ENCODE measurements around the gene HMGN2.
A peak's percentile ranks its signal among the peaks of the same experiment; 100 is the strongest.
"Not testable (repeated sequence)": the region's sequence is repeated elsewhere in the genome, so short reads cannot be mapped to it uniquely, and the experiment has no call there.

The HMGN2 gene

DNA sequence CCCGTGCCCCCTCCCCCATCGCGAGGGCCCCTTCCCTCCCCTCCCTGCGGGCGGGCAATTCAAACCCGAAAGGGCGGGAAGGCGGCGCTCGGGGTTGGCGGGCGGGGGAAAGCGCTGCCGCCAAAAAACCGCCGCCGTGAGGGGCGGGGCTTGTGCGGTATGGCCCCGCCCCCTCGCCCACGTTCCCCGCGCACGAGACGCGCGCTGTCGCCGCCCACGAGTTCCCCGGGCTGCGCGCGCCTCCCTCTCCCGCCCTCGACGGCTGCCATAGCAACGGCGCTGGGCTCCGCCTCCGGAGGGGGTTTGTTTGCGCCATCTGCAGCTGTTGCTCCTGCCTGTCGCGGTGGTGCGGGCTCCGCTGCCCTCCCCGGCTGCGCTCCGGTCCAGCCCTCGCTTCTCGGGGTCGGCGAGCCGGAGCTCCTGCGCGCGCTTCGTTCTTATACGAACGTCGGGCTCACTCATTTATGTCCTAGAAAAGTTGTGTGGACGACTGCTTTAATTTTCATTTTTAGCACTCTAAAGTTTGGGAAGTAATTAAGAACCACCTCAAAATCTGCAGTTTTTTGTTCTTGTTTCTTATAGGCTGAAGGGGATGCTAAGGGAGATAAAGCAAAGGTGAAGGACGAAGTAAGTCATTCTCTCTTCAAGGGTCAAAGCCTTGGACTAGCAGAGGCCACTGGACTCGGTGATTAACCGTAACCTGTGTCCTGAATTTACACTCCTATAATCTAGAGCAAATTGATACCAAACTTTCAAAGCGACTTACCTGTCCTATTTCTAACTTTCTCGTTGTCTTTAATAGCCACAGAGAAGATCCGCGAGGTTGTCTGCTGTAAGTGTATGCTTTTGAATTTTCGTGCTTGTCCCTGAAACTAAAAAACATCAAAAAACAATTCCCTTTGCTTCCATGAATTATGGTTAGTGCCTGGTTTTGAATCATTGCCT, 933 bp downstream of the HMGN2 start:
- intact Hi-C loops (cut with DNase I), result loop anchor here (5.0 kb wide), 1 partner anchor 41 kb away; the partner anchor contains the start of gene DHDDS
- DNase-seq, result peak; percentile 93 to 99 (median 98)

DNA sequence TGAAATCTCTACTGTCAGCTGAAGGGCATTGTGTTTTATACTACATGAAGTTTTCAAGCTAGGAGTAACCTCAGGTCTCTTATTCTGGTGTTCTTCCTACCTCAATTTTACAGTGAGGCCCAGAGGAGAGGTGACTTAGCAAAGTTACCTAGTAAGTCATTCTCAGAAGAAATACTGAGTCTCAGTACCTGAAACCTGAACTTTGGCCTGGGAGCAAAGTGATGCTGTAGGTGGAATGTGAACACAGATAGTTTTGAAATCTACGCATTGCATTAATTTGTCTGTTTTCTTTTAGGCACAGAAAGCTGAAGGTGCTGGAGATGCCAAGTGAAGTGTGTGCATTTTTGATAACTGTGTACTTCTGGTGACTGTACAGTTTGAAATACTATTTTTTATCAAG, 2.6 kb downstream of the HMGN2 start:
- intact Hi-C loops (cut with DNase I), result loop anchor here (5.0 kb wide), 1 partner anchor 43 kb away; the partner anchor contains the start of gene DHDDS
- no peak for DNase-seq

DNA sequence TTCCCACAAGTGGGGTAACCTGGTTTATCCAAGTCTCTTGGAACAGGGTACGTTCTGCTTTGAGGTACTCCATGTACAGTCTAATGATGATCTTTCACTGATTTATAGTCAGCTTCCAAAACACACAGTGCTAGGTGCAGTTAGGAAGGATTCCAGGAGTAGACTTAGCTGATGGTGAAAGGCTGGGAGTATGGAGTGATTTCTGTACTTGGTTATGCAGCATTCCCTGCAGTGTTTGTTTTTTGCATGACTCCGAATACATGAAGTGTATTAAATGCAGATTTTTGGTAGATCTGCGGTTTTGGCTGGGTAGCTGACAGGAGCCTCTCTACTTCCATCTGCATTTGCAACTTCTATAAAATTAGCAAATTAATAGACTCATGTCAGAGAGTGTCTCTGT, 3.7 kb downstream of the HMGN2 start:
- DNase-seq, result no peak
- intact Hi-C loops (cut with DNase I), result no loop called here

DNA sequence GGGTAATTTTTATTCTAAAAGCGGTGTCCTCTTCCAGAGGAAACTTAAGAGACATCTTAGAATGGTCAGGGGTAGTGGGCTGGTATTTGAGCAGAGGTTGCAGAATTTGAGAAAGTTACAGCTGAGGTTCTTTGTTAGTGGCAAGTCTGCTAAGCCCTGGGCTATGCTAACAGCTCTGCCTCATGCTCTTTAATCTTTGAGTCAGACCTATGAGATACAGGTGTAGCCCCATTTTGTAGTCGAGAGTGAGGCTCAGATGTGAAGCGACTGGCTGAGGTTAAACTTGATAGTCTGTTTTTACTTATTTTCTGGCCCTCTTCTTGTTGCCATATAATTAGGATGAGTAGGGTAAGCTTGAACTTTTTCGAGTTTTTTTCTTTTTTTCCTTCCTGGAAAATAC, 4.7 kb downstream of the HMGN2 start:
- intact Hi-C loops (cut with DNase I), result no loop called here
- DNase-seq, result no peak

DNA sequence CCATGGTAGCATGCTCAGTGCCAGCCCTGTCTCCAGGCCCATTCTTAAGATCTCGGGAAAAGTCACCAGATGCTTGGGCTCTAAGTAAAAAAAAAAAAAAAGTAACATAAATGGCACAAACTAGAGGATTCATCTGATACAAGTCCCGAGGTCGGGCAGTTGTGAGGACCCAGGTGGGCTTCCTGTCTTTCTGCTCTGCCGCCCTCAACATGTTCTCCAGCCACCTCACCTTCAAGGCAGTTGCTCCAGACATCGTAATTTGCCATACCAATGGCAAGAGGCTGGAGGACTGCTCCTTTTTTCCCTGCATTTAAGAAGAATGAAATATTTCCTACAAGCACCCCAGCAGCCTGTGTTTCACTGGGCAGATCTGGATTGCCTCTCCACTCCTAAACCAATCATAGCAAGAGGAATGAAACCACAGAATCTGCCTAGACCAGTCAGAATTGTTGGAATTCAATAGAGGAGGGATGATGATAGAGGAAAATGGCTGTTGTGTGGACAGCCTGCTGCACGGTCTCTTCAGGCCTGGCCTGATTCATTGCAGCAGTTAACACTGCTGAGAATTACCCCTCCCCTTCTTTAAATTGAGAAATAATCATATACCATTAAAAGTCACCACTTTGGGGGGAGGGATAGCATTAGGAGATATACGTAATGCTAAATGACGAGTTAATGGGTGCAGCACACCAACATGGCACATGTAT, 5.4 kb downstream of the HMGN2 start:
- DNase-seq, result no peak
- intact Hi-C loops (cut with DNase I), result no loop called here

DNA sequence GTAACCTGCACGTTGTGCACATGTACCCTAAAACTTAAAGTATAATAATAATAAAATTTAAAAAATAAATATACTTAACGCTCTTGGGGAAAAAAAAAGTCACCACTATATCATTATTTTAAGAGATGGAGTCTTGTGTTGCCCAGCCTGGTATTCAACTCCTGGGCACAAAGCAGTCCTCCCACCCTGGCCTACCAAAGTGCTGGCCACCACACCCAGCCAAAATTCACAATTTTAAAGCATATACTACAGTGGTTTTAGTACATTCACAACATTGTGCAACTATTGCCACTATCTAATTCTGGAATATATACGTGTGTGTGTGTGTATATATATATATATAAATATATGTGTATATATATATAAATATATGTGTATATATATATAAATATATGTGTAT, 5.9 kb downstream of the HMGN2 start:
- DNase-seq, result no peak
- intact Hi-C loops (cut with DNase I), result no loop called here

DNA sequence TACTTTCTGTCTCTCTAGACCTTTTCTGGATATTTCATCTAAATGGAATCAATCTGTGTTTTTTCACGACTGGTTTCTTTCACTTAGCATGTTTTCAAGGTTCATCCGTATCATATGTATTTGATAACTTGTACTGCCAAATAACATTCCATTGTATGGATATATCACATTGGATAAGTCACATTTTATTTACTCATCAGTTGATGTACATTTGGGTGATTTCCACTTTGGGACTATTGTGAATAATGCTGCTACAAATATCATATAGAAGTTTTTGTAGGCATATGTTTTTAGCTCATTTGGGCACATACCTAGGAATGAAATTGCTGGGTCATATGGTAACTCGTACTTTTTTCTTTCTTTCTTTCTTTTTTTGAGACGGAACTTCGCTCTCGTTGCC, 6.7 kb downstream of the HMGN2 start:
- no peak for DNase-seq
- intact Hi-C loops (cut with DNase I), result no loop called here

DNA sequence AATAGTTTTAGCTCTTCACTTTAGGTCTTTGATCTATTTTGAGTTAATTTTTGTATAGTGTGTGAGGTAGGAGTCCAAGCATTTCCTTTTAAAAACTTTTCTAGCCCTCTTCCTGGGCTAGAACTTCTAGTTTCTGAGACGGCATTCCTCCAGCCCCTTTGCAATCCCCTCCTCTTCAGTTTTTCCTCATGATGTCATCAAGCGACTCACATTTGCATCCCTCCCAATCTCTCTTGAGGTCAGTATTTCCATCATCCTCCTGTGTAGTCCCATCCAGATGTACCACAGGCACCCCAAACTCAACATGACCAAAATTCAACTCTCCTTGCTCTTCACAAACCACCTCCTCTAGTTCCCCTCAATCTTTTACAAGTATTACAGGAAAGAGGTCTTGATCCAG, 10.7 kb downstream of the HMGN2 start:
- DNase-seq, result no peak
- intact Hi-C loops (cut with DNase I), result no loop called here

DNA sequence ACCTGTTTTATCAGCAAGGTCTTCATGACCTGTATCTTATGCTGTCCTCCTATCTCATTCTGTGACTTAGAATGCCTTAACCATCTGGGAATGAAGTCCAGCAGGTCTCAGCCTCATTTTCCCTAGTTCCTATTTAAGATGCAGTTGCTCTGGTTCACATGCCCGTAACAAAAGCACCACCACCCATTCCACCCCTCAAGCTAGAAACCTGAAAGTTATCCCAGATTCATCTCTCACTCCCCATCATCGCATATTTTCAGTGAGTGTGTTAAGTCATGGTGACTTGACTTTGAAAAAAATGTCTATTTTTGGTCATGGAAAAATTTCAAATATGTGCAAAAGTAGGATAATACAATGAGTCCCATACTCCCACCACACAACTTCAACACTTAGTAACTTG, 11.7 kb downstream of the HMGN2 start:
- DNase-seq, result no peak
- intact Hi-C loops (cut with DNase I), result no loop called here

DNA sequence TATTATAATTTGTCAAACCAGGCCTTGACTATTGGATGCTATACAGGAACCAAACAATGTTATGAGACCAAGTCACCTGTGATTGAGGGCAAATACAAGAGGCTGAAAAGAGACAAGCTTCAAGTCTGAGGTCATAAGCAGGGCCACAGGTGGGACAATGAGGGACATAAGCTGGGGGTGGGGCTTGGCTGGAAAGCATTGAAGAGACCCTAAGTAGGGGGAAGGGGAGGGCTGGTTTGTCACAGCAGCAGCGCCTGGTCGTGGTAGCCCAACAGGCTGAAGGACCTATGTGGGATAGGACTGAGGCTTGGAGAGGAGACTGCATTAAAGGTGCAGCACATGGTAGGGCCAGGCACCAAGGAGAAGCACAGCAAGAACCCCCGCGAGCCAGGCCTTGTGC, 17.9 kb downstream of the HMGN2 start:
- intact Hi-C loops (cut with DNase I), result no loop called here
- DNase-seq, result no peak

DNA sequence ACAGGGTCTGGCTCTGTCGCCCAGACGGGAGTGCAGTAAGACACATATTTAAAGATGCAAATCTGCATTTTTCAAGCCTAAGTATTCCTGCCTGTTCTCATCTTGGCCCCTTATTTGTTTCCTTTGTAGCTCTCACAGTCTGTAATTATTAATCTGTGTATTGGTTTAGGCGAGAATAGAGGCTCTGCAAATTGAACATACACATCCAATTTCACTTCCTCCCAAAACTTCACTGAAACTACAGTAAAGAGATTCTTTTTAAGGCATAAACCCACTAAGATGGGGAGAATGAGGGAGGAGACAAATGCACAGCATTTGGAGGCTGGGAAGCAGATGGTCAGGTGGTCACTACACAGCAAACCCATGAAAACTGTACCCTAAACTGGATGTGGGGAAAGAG, 21.0 kb downstream of the HMGN2 start:
- intact Hi-C loops (cut with DNase I), result no loop called here
- DNase-seq, result no peak

DNA sequence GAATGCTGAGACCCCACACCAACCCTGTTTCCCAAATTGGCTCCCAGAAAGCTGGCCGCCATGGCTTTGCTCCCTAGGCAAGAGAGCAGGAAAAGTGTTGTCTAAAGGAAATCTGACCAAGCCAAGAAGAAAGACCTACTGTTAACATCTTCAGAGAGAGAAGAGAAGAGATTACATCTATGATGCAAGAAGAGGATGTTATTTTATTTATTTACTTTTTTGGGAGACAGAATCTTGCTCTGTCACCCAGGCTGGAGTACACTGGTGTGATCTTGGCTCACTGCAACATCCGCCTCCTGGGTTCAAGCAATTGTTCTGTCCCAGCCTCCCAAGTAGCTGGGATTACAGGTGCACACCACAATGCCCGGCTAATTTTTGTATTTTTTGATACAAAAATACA, 21.7 kb downstream of the HMGN2 start:
- intact Hi-C loops (cut with DNase I), result no loop called here

DNA sequence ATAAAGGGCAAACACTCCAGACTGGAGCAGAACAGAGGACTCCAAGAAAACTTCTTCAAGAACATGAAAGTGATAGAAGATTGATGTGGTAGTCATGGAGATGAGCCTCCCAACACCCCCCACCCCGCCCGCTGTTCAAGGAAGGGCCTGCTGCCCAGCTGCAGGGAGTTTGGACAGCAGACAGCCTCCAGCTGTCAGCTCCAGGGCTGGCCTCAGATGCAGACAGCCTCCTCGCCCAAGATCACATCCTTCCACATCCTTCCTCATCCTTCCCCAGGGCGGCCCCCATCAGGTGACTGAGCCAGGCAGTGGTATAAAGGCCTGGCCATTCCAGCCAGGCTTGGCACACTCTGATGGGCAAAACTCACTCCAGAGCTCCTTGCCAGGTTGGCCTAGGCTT, 24.6 kb downstream of the HMGN2 start:
- intact Hi-C loops (cut with DNase I), result no loop called here

More for the DNA sequence above, 21.7 kb downstream of the HMGN2 start:
- DNase-seq, result no peak

DNA sequence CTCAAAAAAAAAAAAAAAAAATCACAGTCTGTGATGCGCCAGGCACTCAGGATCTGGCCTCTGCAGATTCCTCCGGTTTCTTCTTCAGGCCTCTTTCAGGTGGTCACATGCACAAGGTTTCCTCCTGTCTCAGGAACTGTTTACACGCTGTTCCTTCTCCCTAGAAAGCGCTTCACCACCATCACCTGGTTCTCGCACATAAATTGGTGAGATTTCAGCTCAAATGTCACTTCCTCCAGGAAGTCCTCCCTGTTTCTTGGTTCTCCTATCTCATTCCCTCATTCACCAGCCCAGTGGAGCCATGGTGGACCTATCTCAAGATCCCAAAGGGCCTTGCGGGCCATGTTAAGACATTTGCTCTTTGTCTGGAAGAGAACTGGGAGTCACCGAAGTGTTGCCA, 26.7 kb downstream of the HMGN2 start:
- intact Hi-C loops (cut with DNase I), result no loop called here
- DNase-seq, result no peak

More for the DNA sequence above, 24.6 kb downstream of the HMGN2 start:
- DNase-seq, result peak in 2 of 42 donors; percentile 9 to 10

DNA sequence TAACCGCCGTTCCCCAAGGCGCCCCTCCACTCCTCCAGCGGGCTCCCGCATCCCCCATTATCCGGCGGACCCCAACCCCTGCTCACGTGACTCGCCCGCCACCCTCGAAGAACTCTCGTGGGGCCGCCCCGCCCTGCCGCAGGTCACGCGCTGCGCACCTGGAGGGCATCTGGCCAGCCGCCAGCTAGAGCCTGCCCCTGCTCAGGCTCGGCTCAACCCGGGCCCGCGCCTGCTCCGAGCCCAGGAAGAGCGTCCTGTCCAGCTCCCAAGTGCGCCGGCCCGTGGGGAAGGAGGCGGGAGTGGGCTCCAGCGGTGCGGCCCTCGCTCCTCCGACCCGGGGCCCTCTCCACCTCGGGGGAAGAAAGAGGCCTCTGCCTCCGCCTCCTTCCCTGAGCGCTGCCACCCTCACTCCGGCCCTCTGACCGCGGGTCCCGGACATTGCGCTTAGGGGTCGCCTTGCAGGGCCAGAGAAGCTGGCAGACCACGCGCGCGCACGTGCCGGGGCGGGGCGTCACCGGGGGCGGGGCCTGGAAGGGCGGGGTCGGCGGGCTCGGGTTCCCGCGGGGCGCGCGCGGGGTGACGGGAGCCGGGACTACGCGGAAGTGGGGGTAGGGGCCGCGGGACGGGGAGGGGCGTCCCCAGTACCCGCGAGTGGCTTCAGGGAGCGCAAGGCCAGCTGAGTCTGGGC, 28.4 kb downstream of the HMGN2 start:
- intact Hi-C loops (cut with DNase I), result loop anchor here (10.0 kb wide), 1 partner anchor 104 kb away; no protein-coding TSS in a partner anchor
- peak; percentile 67 to 97 (median 92) for DNase-seq

DNA sequence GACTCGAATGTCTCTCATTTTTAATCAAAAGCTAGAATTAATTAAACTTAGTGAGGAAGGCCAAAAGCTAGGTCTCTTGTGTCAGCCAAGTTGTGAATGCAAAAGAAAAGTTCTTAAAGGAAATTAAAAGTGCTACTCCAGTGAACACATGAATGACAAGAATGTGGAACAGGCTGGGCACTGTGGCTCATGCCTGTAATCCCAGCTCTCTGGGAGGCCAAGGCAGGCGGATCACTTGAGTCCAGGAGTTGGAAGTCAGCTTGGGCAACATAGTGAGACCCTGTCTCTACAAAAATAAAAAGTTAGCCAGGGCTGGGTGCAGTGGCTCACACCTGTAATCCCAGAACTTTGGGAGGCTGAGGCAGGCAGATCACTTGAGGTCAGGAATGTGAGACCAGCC, 38.5 kb downstream of the HMGN2 start:
- DNase-seq; intact Hi-C loops (cut with DNase I): not testable (repeated sequence)

DNA sequence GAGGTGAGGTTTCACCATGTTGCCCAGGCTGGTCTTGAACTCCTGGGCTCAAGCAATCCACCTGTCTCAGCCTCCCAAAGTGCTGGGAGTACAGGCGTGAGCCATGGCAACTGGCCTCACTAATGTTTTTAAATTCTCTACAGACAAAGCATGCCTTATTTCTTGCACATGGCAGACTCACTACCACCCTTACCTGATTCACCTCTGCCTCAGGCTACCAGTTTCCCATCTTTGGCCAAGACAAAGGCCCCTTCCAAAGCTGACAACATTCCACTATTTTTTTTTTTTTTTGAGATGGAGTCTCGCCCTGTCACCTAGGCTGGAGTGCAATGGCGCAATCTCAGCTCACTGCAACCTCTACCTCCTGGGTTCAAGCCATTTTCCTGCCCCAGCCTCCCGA, 43.6 kb downstream of the HMGN2 start:
- intact Hi-C loops (cut with DNase I); DNase-seq: not testable (repeated sequence)

DNA sequence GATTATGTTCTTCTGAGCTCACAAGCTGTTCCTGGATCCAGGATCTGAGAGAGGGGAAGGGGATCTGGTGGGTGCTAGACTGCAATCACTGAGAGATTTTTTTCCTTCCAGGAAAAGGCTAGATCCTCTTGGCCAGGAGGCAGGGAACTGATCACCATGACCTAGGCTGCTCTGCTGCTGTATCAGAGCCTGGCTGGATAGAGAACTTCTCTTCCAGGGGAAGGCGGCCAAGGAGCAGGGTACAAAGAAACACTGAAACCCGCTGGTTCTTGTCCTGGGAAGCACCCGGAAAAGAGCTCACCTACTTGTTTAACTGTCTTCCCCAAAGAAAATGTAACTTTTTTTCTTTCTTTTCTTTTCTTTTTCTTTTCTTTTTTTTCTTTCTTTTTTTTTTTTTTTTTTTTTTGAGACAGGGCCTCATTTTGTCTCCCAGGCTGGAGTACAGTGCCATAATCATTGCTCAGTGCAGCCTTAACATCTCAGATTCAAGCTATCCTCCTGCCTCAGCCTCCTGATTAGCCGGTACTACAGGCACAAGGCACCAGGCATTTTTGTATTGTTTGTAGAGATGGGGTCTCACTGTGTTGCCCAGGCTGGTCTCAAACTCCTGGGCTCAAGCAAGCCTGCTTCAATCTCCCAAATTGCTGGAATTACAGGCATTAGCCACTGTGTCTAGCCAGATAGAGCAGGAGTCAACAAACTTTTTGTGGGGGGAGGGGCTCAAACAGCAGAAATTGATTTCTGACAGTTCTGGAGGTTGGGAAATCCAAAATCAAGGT, 44.9 kb downstream of the HMGN2 start:
- DNase-seq, result no peak
- intact Hi-C loops (cut with DNase I), result no loop called here

DNA sequence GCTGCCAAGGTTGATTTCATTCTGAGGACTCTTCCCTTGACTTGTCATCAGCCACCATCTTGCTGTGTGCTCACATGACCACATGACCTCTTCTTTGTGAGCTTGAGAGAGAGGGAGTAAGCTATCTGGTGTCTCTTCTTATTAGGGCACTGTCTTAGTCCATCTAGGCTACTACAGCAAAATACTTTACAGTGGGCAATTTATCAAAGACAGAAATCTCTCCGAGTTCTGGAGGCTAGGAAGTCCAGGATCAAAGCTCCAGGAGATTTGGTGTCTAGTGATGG, 45.5 kb downstream of the HMGN2 start:
- intact Hi-C loops (cut with DNase I), result no loop called here
- no peak for DNase-seq

Measured in head of caudate nucleus (tissue), 42 donors.